ENCODE measurements around the gene RPL13. TPM values are rescaled to one million over a fixed set of nuclear protein-coding genes. Genes with fewer than 3 reads are reported as not detected.

RPL13 gene
- total and polyA plus RNA-seq, 2 of the 13 experiments (the other 11 are each of a cell fraction or from before 2014, with no cell fraction given) = 2,988 to 4,411 TPM

GRCh38 chr16:89560378-89561141, at the start of gene RPL13 (continued):
- TF ChIP-seq HOMEZ (CRISPR knock-in tag; IDR thresholded peaks at IDR 0.05; ENCODE audit: low read depth) (no peak; the same call in 1 of the 2 replicates), ZNF407 (CRISPR knock-in tag; IDR thresholded peaks at IDR 0.05; ENCODE audit: not compliant biosample characterization) (peak; percentile 96), LCORL (IDR thresholded peaks at IDR 0.05) (no peak), LCORL (CRISPR knock-in tag; IDR thresholded peaks at IDR 0.05) (peak; percentile 75; the same call in 1 of the 2 replicates), BRCA1 (CRISPR knock-in tag; IDR thresholded peaks at IDR 0.05) (peak; percentile 93; the same call in 1 of the 2 replicates), MTF1 (CRISPR knock-in tag; IDR thresholded peaks at IDR 0.05) (0 out of 2 replicates have a peak, but pooled peaks have one; percentile 23), KLF11 (CRISPR knock-in tag; IDR thresholded peaks at IDR 0.05) (peak; percentile 88), ZNF563 (CRISPR knock-in tag; IDR thresholded peaks at IDR 0.05) (peak; percentile 26; the same call in 1 of the 2 replicates)
- TF ChIP-seq, protein P1, sequence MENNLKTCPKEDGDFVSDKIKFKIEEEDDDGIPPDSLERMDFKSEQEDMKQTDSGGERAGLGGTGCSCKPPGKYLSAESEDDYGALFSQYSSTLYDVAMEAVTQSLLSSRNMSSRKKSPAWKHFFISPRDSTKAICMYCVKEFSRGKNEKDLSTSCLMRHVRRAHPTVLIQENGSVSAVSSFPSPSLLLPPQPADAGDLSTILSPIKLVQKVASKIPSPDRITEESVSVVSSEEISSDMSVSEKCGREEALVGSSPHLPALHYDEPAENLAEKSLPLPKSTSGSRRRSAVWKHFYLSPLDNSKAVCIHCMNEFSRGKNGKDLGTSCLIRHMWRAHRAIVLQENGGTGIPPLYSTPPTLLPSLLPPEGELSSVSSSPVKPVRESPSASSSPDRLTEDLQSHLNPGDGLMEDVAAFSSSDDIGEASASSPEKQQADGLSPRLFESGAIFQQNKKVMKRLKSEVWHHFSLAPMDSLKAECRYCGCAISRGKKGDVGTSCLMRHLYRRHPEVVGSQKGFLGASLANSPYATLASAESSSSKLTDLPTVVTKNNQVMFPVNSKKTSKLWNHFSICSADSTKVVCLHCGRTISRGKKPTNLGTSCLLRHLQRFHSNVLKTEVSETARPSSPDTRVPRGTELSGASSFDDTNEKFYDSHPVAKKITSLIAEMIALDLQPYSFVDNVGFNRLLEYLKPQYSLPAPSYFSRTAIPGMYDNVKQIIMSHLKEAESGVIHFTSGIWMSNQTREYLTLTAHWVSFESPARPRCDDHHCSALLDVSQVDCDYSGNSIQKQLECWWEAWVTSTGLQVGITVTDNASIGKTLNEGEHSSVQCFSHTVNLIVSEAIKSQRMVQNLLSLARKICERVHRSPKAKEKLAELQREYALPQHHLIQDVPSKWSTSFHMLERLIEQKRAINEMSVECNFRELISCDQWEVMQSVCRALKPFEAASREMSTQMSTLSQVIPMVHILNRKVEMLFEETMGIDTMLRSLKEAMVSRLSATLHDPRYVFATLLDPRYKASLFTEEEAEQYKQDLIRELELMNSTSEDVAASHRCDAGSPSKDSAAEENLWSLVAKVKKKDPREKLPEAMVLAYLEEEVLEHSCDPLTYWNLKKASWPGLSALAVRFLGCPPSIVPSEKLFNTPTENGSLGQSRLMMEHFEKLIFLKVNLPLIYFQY (CRISPR knock-in tag; IDR thresholded peaks at IDR 0.05; ENCODE audit: borderline replicate concordance) = peak; percentile 60; the same call in 1 of the 2 replicates
- TF ChIP-seq, protein P2, sequence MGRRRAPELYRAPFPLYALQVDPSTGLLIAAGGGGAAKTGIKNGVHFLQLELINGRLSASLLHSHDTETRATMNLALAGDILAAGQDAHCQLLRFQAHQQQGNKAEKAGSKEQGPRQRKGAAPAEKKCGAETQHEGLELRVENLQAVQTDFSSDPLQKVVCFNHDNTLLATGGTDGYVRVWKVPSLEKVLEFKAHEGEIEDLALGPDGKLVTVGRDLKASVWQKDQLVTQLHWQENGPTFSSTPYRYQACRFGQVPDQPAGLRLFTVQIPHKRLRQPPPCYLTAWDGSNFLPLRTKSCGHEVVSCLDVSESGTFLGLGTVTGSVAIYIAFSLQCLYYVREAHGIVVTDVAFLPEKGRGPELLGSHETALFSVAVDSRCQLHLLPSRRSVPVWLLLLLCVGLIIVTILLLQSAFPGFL (CRISPR knock-in tag; IDR thresholded peaks at IDR 0.05) = peak; percentile 80; the same call in 1 of the 2 replicates
- TF ChIP-seq, protein P3, sequence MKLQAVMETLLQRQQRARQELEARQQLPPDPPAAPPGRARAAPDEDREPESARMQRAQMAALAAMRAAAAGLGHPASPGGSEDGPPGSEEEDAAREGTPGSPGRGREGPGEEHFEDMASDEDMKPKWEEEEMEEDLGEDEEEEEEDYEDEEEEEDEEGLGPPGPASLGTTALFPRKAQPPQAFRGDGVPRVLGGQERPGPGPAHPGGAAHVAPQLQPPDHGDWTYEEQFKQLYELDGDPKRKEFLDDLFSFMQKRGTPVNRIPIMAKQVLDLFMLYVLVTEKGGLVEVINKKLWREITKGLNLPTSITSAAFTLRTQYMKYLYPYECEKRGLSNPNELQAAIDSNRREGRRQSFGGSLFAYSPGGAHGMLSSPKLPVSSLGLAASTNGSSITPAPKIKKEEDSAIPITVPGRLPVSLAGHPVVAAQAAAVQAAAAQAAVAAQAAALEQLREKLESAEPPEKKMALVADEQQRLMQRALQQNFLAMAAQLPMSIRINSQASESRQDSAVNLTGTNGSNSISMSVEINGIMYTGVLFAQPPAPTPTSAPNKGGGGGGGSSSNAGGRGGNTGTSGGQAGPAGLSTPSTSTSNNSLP (IDR thresholded peaks at IDR 0.05; ENCODE audit: low read depth, low read length) = no peak
